ENCODE measurements around the gene S1PR2.
"Not testable (repeated sequence)": the region's sequence is repeated elsewhere in the genome, so short reads cannot be mapped to it uniquely, and the experiment has no call there.

S1PR2 gene

GRCh38 chr19:10182076-10182475 lies 49.1 kb downstream of the S1PR2 start:
- Histone ChIP-seq H3K4me3 (ENCODE audit: low read depth in 1 of 2, low read length in 2 of 2) (no peak overlapping the region), H3K9ac (ENCODE audit: low read depth in 1 of 2, low read length in 2 of 2) (no peak overlapping the region), H3K36me3 (ENCODE audit: control insufficient read depth in 1 of 2, insufficient read depth in 2 of 2, low read length in 2 of 2) (peaks cover 3 to 47% of the 10 kb centered on the region in 2 donors), H3K27me3 (ENCODE audit: control insufficient read depth in 1 of 2, insufficient read depth in 2 of 2, low read length in 2 of 2) (no peaks in the 10 kb centered on the region), H3K27ac (ENCODE audit: low read depth, low read length) (no peak overlapping the region), H3K4me1 (ENCODE audit: control insufficient read depth in 1 of 2, insufficient read depth in 2 of 2, low read length in 2 of 2) (no peaks in the 10 kb centered on the region), H3K9me3 (ENCODE audit: control insufficient read depth in 1 of 2, low read length in 2 of 2) (no peaks in the 10 kb centered on the region)

- Histone ChIP-seq H3K9me3 (ENCODE audit: control insufficient read depth in 1 of 2, low read length in 2 of 2) (no peaks in the 10 kb centered on the region), H3K4me1 (ENCODE audit: control insufficient read depth in 1 of 2, insufficient read depth in 2 of 2, low read length in 2 of 2) (no peaks in the 10 kb centered on the region), H3K27me3 (ENCODE audit: control insufficient read depth in 1 of 2, insufficient read depth in 2 of 2, low read length in 2 of 2) (no peaks in the 10 kb centered on the region), H3K4me3 (ENCODE audit: low read depth in 1 of 2, low read length in 2 of 2) (no peak overlapping the region), H3K9ac (ENCODE audit: low read depth in 1 of 2, low read length in 2 of 2) (no peak overlapping the region), H3K36me3 (ENCODE audit: control insufficient read depth in 1 of 2, insufficient read depth in 2 of 2, low read length in 2 of 2) (peaks cover 3 to 49% of the 10 kb centered on the region in 2 donors), H3K27ac (ENCODE audit: low read depth, low read length) (no peak overlapping the region)
These were observed 50.7 kb downstream of the S1PR2 start for GRCh38 chr19:10180459-10180858.

- H3K4me1 ChIP-seq (ENCODE audit: control insufficient read depth in 1 of 2, insufficient read depth in 2 of 2, low read length in 2 of 2); H3K27me3 ChIP-seq (ENCODE audit: control insufficient read depth in 1 of 2, insufficient read depth in 2 of 2, low read length in 2 of 2); H3K9me3 ChIP-seq (ENCODE audit: control insufficient read depth in 1 of 2, low read length in 2 of 2); H3K27ac ChIP-seq (ENCODE audit: low read depth, low read length); H3K4me3 ChIP-seq (ENCODE audit: low read depth in 1 of 2, low read length in 2 of 2); H3K9ac ChIP-seq (ENCODE audit: low read depth in 1 of 2, low read length in 2 of 2): not testable (repeated sequence)
- peaks cover 3 to 52% of the 10 kb centered on the region in 2 donors for H3K36me3 ChIP-seq (ENCODE audit: control insufficient read depth in 1 of 2, insufficient read depth in 2 of 2, low read length in 2 of 2)
These were observed 51.1 kb downstream of the S1PR2 start for GRCh38 chr19:10180024-10180423.

GRCh38 chr19:10173527-10173926 lies 57.6 kb downstream of the S1PR2 start:
- H3K36me3 ChIP-seq (ENCODE audit: control insufficient read depth in 1 of 2, insufficient read depth in 2 of 2, low read length in 2 of 2), result peaks cover 7 to 66% of the 10 kb centered on the region in 2 donors

More at GRCh38 chr19:10173527-10173926, 57.6 kb downstream of the S1PR2 start:
- no peaks in the 10 kb centered on the region for H3K4me1 ChIP-seq (ENCODE audit: control insufficient read depth in 1 of 2, insufficient read depth in 2 of 2, low read length in 2 of 2)
- no peak overlapping the region for H3K27ac ChIP-seq (ENCODE audit: low read depth, low read length)
- H3K9ac ChIP-seq (ENCODE audit: low read depth in 1 of 2, low read length in 2 of 2), result no peak overlapping the region
- no peaks in the 10 kb centered on the region for H3K9me3 ChIP-seq (ENCODE audit: control insufficient read depth in 1 of 2, low read length in 2 of 2)
- H3K4me3 ChIP-seq (ENCODE audit: low read depth in 1 of 2, low read length in 2 of 2), result no peak overlapping the region
- no peaks in the 10 kb centered on the region for H3K27me3 ChIP-seq (ENCODE audit: control insufficient read depth in 1 of 2, insufficient read depth in 2 of 2, low read length in 2 of 2)

Data from duodenal mucosa (tissue), 2 donors.